Panc1 (cell line): Measurements from ENCODE around the gene PRPF39. TPM values are rescaled to one million over a fixed set of nuclear protein-coding genes. Genes with fewer than 3 reads are reported as not detected.

ENCODE experiments used
- ATAC-seq: fragments of 200-7000 bp; cut with Tn5 transposase; 2 replicates; pipeline ENCODE4 v1.9.1; 2020; ENCODE audit warnings: mild to moderate bottlenecking, moderate library complexity
- BruUV-seq: library from RNA; stranded (reverse); fragments of 400-500 nt; replicated peaks from 2 replicates; lab custom pipeline; 2021; lab: Mats Ljungman, UMichigan
- CTCF ChIA-PET: fragments of 300-600 bp; sonication (Branson Sonifier 250); formaldehyde crosslinking; loops from one replicate; lab custom pipeline; 2022; ENCODE audit warnings: antibody characterized with exemption; lab: Charles Lee
- POLR2A ChIA-PET: fragments of 300-600 bp; sonication (Branson Sonifier 250); formaldehyde crosslinking; loops from one replicate; lab custom pipeline; 2022; ENCODE audit warnings: antibody characterized with exemption; lab: Charles Lee
- DNase-seq: peaks from one replicate; pipeline ENCODE4 v3.0.0-alpha.2; 2010; ENCODE audit warnings: low read depth, low spot score
- H3K27ac ChIP-seq: 2 replicates; pipeline ENCODE4 v1.5.1; 2011; ENCODE audit warnings: mild to moderate bottlenecking, low read length, inconsistent platforms
- H3K27me3 ChIP-seq: fragments of 200-500 bp; sonication (Bioruptor generic); 2 replicates; pipeline ENCODE4 v1.6.0; 2014; ENCODE audit warnings: low read length, inconsistent platforms; ENCODE audit not compliant: control insufficient read depth, insufficient read depth
- H3K36me3 ChIP-seq: fragments of 200-500 bp; sonication (Bioruptor generic); 2 replicates; pipeline ENCODE4 v1.5.1; 2014; ENCODE audit warnings: inconsistent platforms, mild to moderate bottlenecking, low read length, moderate library complexity; ENCODE audit not compliant: control insufficient read depth, insufficient read depth
- H3K4me1 ChIP-seq: 2 replicates; pipeline ENCODE4 v1.5.1; 2011; ENCODE audit warnings: inconsistent platforms, mild to moderate bottlenecking, low read length, moderate library complexity; ENCODE audit not compliant: control insufficient read depth, insufficient read depth
- H3K4me3 ChIP-seq, 2 experiments: 2 replicates each; pipeline ENCODE4 v1.5.1; 2011 to 2012; ENCODE audit warnings: low read depth in 2 of 2, low read length in 2 of 2, mild to moderate bottlenecking in 2 of 2, inconsistent platforms in 1 of 2, moderate library complexity in 1 of 2
- H3K9me3 ChIP-seq: fragments of 200-500 bp; sonication (Bioruptor generic); 2 replicates; pipeline ENCODE4 v1.5.1; 2014; ENCODE audit warnings: low read depth, mild to moderate bottlenecking, inconsistent platforms, low read length, moderate library complexity; ENCODE audit not compliant: control insufficient read depth, insufficient read depth
- POLR2AphosphoS5 ChIP-seq: IDR thresholded peaks from 2 replicates; pipeline ENCODE4 v1.6.1; 2012; ENCODE audit warnings: mild to moderate bottlenecking, low read depth, low read length, moderate library complexity
- REST ChIP-seq, 2 experiments: IDR thresholded peaks; 2 replicates each; pipeline ENCODE4 v1.6.1; 2011 to 2012; ENCODE audit warnings: low read depth in 2 of 2, control low read depth in 1 of 2, low read length in 1 of 2, mild to moderate bottlenecking in 1 of 2, moderate library complexity in 1 of 2; ENCODE audit not compliant: insufficient read depth in 1 of 2
- SIN3A ChIP-seq: IDR thresholded peaks from 2 replicates; pipeline ENCODE4 v1.6.1; 2012; ENCODE audit warnings: low read depth, mild to moderate bottlenecking, low read length, moderate library complexity, borderline replicate concordance; ENCODE audit not compliant: insufficient read depth
- TCF7L2 ChIP-seq: IDR thresholded peaks from 2 replicates; pipeline ENCODE4 v1.6.1; 2011; ENCODE audit warnings: mild to moderate bottlenecking, low read depth, low read length, inconsistent platforms
- in situ Hi-C: cut with HindIII; loops from 2 replicates; pipeline ENCODE4 v1.10.0; 2016; ENCODE audit warnings: low sequenced_read_pairs, low pct_unique_long_range_greater_than_20kb
- intact Hi-C: fragments of 100-400 bp; cut with micrococcal nuclease; formaldehyde crosslinking; loops from one replicate; pipeline ENCODE4 v1.10.0; 2022; ENCODE audit not compliant: unreplicated experiment
- total RNA-seq: library from RNA; stranded (reverse); gene quantifications from one replicate; pipeline ENCODE4 v1.2.1, GENCODE V29; 2021; ENCODE audit not compliant: unreplicated experiment
- TF ChIP-seq, protein P1 (sequence below): fragments of 450-650 bp; IDR thresholded peaks from 2 replicates; pipeline ENCODE4 v1.5.1; 2017; ENCODE audit warnings: mild to moderate bottlenecking

Gene PRPF39
- total RNA-seq, 1 experiment from 2014 or later = 30.7 TPM

DNA sequence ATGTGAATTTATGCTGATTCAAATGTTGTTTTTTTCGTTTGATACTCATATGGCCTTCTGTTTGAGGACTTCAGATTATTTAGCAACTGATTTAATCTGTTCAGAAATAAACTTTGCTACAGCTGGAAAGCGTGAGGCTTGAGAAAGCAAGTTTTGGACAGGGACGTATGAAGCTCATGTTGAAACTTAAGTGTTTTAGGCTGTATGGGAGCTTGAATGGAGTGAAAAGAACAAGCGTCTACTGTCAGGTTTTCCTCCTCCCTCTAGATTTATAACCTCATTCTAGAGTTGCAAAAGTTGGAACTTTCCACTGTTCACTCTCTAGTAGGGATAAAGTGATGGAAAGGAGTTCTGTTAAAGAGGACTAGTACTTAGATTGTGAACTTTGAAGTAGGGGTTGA lies 1.0 kb downstream of the PRPF39 start:
- H3K4me1 ChIP-seq = peaks cover 8% of the 10 kb centered on the region
- DNase-seq (no peak), ATAC-seq (no peak)
- intact Hi-C loops (no loop called here), in situ Hi-C loops (no loop called here)
- ChIA-PET CTCF (no interaction called here), POLR2A (no interaction called here)
- H3K4me3 ChIP-seq = peak overlapping the region; percentile 77 to 85
- peak overlapping the region; percentile 91 for H3K27ac ChIP-seq
- peaks cover 8% of the 10 kb centered on the region for H3K36me3 ChIP-seq
- BruUV-seq = no TSS peak
- no peaks in the 10 kb centered on the region for H3K27me3 ChIP-seq
- TF ChIP-seq REST (IDR thresholded peaks at IDR 0.05; ENCODE audit: insufficient read depth in 1 of 2, low read depth in 2 of 2, low read length in 1 of 2) (no peak), POLR2AphosphoS5 (no peak), SIN3A (no peak), TCF7L2 (no peak)
- TF ChIP-seq, protein P1, sequence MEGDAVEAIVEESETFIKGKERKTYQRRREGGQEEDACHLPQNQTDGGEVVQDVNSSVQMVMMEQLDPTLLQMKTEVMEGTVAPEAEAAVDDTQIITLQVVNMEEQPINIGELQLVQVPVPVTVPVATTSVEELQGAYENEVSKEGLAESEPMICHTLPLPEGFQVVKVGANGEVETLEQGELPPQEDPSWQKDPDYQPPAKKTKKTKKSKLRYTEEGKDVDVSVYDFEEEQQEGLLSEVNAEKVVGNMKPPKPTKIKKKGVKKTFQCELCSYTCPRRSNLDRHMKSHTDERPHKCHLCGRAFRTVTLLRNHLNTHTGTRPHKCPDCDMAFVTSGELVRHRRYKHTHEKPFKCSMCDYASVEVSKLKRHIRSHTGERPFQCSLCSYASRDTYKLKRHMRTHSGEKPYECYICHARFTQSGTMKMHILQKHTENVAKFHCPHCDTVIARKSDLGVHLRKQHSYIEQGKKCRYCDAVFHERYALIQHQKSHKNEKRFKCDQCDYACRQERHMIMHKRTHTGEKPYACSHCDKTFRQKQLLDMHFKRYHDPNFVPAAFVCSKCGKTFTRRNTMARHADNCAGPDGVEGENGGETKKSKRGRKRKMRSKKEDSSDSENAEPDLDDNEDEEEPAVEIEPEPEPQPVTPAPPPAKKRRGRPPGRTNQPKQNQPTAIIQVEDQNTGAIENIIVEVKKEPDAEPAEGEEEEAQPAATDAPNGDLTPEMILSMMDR = no peak
- no peaks in the 10 kb centered on the region for H3K9me3 ChIP-seq

GRCh38 chr14:45089813-45090212 lies 5.9 kb downstream of the PRPF39 start:
- in situ Hi-C loops = no loop called here
- intact Hi-C loops = no loop called here
- TF ChIP-seq POLR2AphosphoS5 (no peak), SIN3A (no peak), REST (IDR thresholded peaks at IDR 0.05; ENCODE audit: insufficient read depth in 1 of 2, low read depth in 2 of 2, low read length in 1 of 2) (no peak), TCF7L2 (no peak)
- TF ChIP-seq, protein P1 = no peak
- Histone ChIP-seq H3K9me3 (no peaks in the 10 kb centered on the region), H3K27me3 (no peaks in the 10 kb centered on the region), H3K4me3 (no peak overlapping the region), H3K27ac (no peak overlapping the region), H3K36me3 (peaks cover 3% of the 10 kb centered on the region), H3K4me1 (peaks cover 3% of the 10 kb centered on the region; the same call in 1 of the 2 replicates)
- ATAC-seq (no peak), DNase-seq (no peak)
- ChIA-PET CTCF (no interaction called here), POLR2A (no interaction called here)
- BruUV-seq = no TSS peak
